Caco-2 (cell line): ENCODE results near the gene STX1A. TPM values are rescaled to one million over a fixed set of nuclear protein-coding genes. Genes with fewer than 3 reads are reported as not detected.

Source experiments
- BruUV-seq: library from RNA; stranded (reverse); fragments of 400-500 nt; replicated peaks from 2 replicates; lab custom pipeline; 2021; lab: Mats Ljungman, UMichigan
- CTCF ChIA-PET: fragments of 300-600 bp; sonication (Branson Sonifier 250); formaldehyde crosslinking; loops from one replicate; lab custom pipeline; 2022; ENCODE audit warnings: antibody characterized with exemption; lab: Charles Lee
- POLR2A ChIA-PET: fragments of 300-600 bp; sonication (Branson Sonifier 250); formaldehyde crosslinking; loops from one replicate; lab custom pipeline; 2022; ENCODE audit warnings: antibody characterized with exemption; lab: Charles Lee
- DNase-seq, 2 experiments: peaks; one replicate each; pipeline versions ENCODE4 v3.0.0 to v3.0.0-alpha.2; 2020 to 2022
- H3K27me3 ChIP-seq: replicated peaks from 2 replicates; pipeline ENCODE4 v1.6.0; 2011; ENCODE audit warnings: low read length; ENCODE audit not compliant: control insufficient read depth, insufficient read depth
- H3K36me3 ChIP-seq: 2 replicates; pipeline ENCODE4 v1.5.1; 2011; ENCODE audit warnings: low read length; ENCODE audit not compliant: control insufficient read depth, insufficient read depth
- H3K4me1 ChIP-seq: fragments of 250-450 bp; sonication (Bioruptor Pico); 2 replicates; pipeline ENCODE4 v1.5.1; 2020; ENCODE audit warnings: mild to moderate bottlenecking
- H3K4me3 ChIP-seq: 2 replicates; pipeline ENCODE4 v1.5.1; 2011; ENCODE audit warnings: low read depth, mild to moderate bottlenecking, control low read depth, low read length
- H3K9me3 ChIP-seq: fragments of 250-450 bp; sonication (Bioruptor Pico); 2 replicates; pipeline ENCODE4 v1.5.1; 2020; ENCODE audit warnings: mild to moderate bottlenecking, moderate library complexity
- H3K27ac Mint-ChIP-seq: one replicate; pipeline ENCODE4 v1.8.0; 2022; ENCODE audit warnings: mixed read lengths; ENCODE audit not compliant: unreplicated experiment
- H3K27me3 Mint-ChIP-seq: one replicate; pipeline ENCODE4 v1.8.0; 2022; ENCODE audit warnings: mixed read lengths; ENCODE audit not compliant: insufficient read depth, unreplicated experiment
- H3K36me3 Mint-ChIP-seq: one replicate; pipeline ENCODE4 v1.8.0; 2022; ENCODE audit warnings: mild to moderate bottlenecking, mixed read lengths; ENCODE audit not compliant: insufficient read depth, unreplicated experiment
- H3K4me1 Mint-ChIP-seq: one replicate; pipeline ENCODE4 v1.8.0; 2022; ENCODE audit warnings: low read depth, mixed read lengths; ENCODE audit not compliant: unreplicated experiment
- H3K4me3 Mint-ChIP-seq: one replicate; pipeline ENCODE4 v1.8.0; 2022; ENCODE audit warnings: mild to moderate bottlenecking, moderate library complexity, mixed read lengths; ENCODE audit not compliant: unreplicated experiment
- H3K9me3 Mint-ChIP-seq: one replicate; pipeline ENCODE4 v1.8.0; 2022; ENCODE audit warnings: mixed read lengths; ENCODE audit not compliant: unreplicated experiment
- CTCF ChIP-seq, 2 experiments: fragments of 200-600 bp in 1 of 2; IDR thresholded peaks; 1 replicate in 1 of 2; 2 replicates in 1 of 2; pipeline versions ENCODE4 v1.5.1 to v1.8.0; 2011 to 2022; ENCODE audit warnings: antibody characterized with exemption in 1 of 2, control low read depth in 1 of 2, inconsistent platforms in 1 of 2, low read depth in 1 of 2, low read length in 1 of 2, mild to moderate bottlenecking in 1 of 2, moderate library complexity in 1 of 2; ENCODE audit not compliant: insufficient read depth in 1 of 2, severe bottlenecking in 1 of 2, unreplicated experiment in 1 of 2
- intact Hi-C: fragments of 100-400 bp; cut with micrococcal nuclease; formaldehyde crosslinking; loops from one replicate; pipeline ENCODE4 v1.10.0; 2022; ENCODE audit not compliant: unreplicated experiment
- total RNA-seq: library from RNA; stranded (reverse); gene quantifications from 2 replicates; pipeline ENCODE4 v1.2.3, GENCODE V29; 2022

The STX1A gene
- total RNA-seq, 1 experiment from 2014 or later: 28.6 TPM

DNA sequence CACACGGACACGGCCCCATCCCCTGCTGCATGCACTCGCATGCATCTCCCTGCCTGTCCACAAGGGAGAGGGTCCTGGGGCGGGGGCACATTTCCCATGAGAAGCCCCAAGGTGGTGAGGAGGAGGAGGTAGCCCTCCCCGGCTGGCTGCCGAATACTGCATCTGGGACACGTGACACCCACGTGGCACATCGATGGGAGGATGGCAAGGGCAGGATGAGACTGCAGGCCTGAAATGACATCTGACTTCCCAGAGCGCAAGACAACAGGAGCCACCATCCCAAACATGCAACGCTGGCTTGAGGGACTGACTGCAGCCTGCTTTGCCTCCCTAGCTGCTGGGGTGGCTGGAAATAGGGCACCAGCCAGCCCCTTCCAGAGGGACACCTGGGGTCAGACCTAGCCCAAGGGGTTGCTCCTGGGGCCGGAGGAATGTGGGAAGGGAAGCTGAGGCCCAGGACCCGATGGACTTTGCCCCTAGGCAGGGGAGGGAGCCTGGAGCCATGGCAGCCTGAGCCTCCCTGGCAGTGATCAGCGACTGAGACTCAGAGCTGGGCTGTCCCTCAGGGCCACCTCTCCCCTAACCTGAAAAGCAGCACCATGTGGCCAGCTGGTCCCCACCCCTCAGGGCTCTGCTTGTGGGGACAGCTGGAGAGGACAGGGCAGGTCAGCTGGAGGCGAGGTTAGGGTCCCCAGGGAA is 19.9 kb downstream of the STX1A start:
- peaks cover 12% of the 10 kb centered on the region for H3K4me1 ChIP-seq
- BruUV-seq: no TSS peak
- CTCF ChIA-PET: interaction anchor here (0.6 to 2.5 kb wide), 3 partner anchors 29 to 581 kb away, joined by 3 to 8 read pairs (median 4); no protein-coding TSS in a partner anchor
- peak; percentile 43 to 63 for DNase-seq
- no peaks in the 10 kb centered on the region for H3K27me3 ChIP-seq
- H3K4me3 Mint-ChIP-seq: no peak overlapping the region
- H3K36me3 ChIP-seq: peaks cover 3% of the 10 kb centered on the region; the same call in 1 of the 2 replicates
- H3K9me3 Mint-ChIP-seq: no peaks in the 10 kb centered on the region
- no peaks in the 10 kb centered on the region for H3K27me3 Mint-ChIP-seq
- no peaks in the 10 kb centered on the region for H3K9me3 ChIP-seq
- POLR2A ChIA-PET: no interaction called here
- intact Hi-C loops: no loop called here
- H3K4me3 ChIP-seq: no peak overlapping the region
- peaks cover 74% of the 10 kb centered on the region for H3K36me3 Mint-ChIP-seq
- no peak for TF ChIP-seq CTCF (IDR thresholded peaks at IDR 0.05; ENCODE audit: insufficient read depth in 1 of 2, low read depth in 1 of 2, low read length in 1 of 2, severe bottlenecking in 1 of 2, unreplicated experiment in 1 of 2)
- H3K27ac Mint-ChIP-seq: no peak overlapping the region
- no peaks in the 10 kb centered on the region for H3K4me1 Mint-ChIP-seq

- peak overlapping the region; percentile 10 for H3K27ac Mint-ChIP-seq
- H3K4me1 Mint-ChIP-seq: no peaks in the 10 kb centered on the region
- CTCF ChIA-PET: no interaction called here
- TF ChIP-seq CTCF (IDR thresholded peaks at IDR 0.05; ENCODE audit: insufficient read depth in 1 of 2, low read depth in 1 of 2, low read length in 1 of 2, severe bottlenecking in 1 of 2, unreplicated experiment in 1 of 2): no peak
- no peak overlapping the region for H3K4me3 Mint-ChIP-seq
- Histone ChIP-seq H3K9me3 (no peaks in the 10 kb centered on the region), H3K27me3 (no peaks in the 10 kb centered on the region), H3K36me3 (peaks cover 4% of the 10 kb centered on the region), H3K4me3 (no peak overlapping the region), H3K4me1 (peaks cover 12% of the 10 kb centered on the region)
- intact Hi-C loops: no loop called here
- POLR2A ChIA-PET: interaction anchor here (0.6 to 1.1 kb wide), 3 partner anchors 21 to 112 kb away, joined by 4 to 5 read pairs (median 5); partner anchors contain the start of gene STX1A
- no TSS peak for BruUV-seq
- H3K36me3 Mint-ChIP-seq: peaks cover 72% of the 10 kb centered on the region
- no peaks in the 10 kb centered on the region for H3K27me3 Mint-ChIP-seq
- no peak for DNase-seq
- H3K9me3 Mint-ChIP-seq: no peaks in the 10 kb centered on the region
These were observed 21.1 kb downstream of the STX1A start for GRCh38 chr7:73698410-73698809.

DNA sequence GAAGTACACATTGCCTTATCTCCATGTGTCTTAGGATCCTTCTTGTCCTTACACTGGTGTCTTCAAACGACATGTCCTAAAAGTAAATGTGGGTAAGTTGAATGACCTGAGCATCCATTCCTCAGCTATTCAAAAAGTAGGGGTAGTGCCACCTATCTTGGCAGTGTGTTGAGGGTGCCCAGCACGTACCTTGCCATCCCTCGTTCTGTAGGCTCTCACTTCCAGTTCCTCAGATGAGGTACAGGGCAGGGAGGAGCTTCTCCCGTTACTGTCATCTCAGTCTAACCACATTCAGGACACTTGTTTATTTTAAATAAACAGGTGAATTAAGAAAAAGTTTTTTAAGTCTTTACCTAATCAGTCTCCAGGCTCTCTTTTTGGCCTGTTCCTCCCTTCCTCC is 23.1 kb downstream of the STX1A start:
- no peaks in the 10 kb centered on the region for H3K9me3 ChIP-seq
- ChIA-PET CTCF (no interaction called here), POLR2A (no interaction called here)
- H3K4me1 ChIP-seq: peaks cover 12% of the 10 kb centered on the region
- Mint-ChIP-seq H3K27ac (no peak overlapping the region), H3K4me1 (no peaks in the 10 kb centered on the region), H3K9me3 (no peaks in the 10 kb centered on the region), H3K27me3 (no peaks in the 10 kb centered on the region), H3K36me3 (peaks cover 67% of the 10 kb centered on the region), H3K4me3 (no peak overlapping the region)
- no peak overlapping the region for H3K4me3 ChIP-seq
- peaks cover 5% of the 10 kb centered on the region for H3K36me3 ChIP-seq
- intact Hi-C loops: no loop called here
- TF ChIP-seq CTCF (IDR thresholded peaks at IDR 0.05; ENCODE audit: insufficient read depth in 1 of 2, low read depth in 1 of 2, low read length in 1 of 2, severe bottlenecking in 1 of 2, unreplicated experiment in 1 of 2): no peak
- no peaks in the 10 kb centered on the region for H3K27me3 ChIP-seq
- no peak for DNase-seq
- BruUV-seq: no TSS peak
